Muscle of leg (tissue), 11 donors: ENCODE results near the gene SMIM36. TPM values are rescaled to one million over a fixed set of nuclear protein-coding genes. Genes with fewer than 3 reads are reported as not detected.
"Not testable (repeated sequence)": the region's sequence is repeated elsewhere in the genome, so short reads cannot be mapped to it uniquely, and the experiment has no call there.

Source experiments
- DNase-seq: peaks from one replicate; pipeline ENCODE4 v3.0.0; 2013
- H3K27ac ChIP-seq: one replicate; pipeline ENCODE4 v1.5.1; 2013; ENCODE audit warnings: mild to moderate bottlenecking, low read length, control low read depth
- H3K27me3 ChIP-seq: one replicate; pipeline ENCODE4 v1.6.1; 2013; ENCODE audit warnings: low read length; ENCODE audit not compliant: control insufficient read depth, insufficient read depth
- H3K36me3 ChIP-seq: one replicate; pipeline ENCODE4 v1.6.1; 2013; ENCODE audit warnings: low read length; ENCODE audit not compliant: control insufficient read depth, insufficient read depth
- H3K4me1 ChIP-seq: one replicate; pipeline ENCODE4 v1.6.1; 2013; ENCODE audit warnings: low read length; ENCODE audit not compliant: control insufficient read depth, insufficient read depth
- H3K4me3 ChIP-seq: one replicate; pipeline ENCODE4 v1.5.1; 2013; ENCODE audit warnings: low read length, control low read depth
- H3K9me3 ChIP-seq: replicated peaks from 2 replicates; pipeline ENCODE4 v1.6.1; 2013; ENCODE audit warnings: low read depth, low read length; ENCODE audit not compliant: control insufficient read depth
- WGBS: methylation state at CpG from one replicate; pipeline ENCODE4 v1.1.5; 2013; ENCODE audit warnings: missing lambda C conversion rate; ENCODE audit not compliant: insufficient coverage; 5-methylcytosine and 5-hydroxymethylcytosine counted together
- polyA plus RNA-seq, 8 donors: library from polyadenylated mRNA; unstranded; fragments of 120-200 nt; gene quantifications; one replicate each; pipeline versions ENCODE4 v1.2.1 to v1.2.3, GENCODE V29; 2013; ENCODE audit warnings: inconsistent platforms in 1 of 8, low replicate concordance in 1 of 8; ENCODE audit not compliant: insufficient read length in 8 of 8, insufficient read depth in 1 of 8
- total RNA-seq: library from RNA; stranded (reverse); fragments of 120-200 nt; gene quantifications from one replicate; pipeline ENCODE4 v1.2.4, GENCODE V29; 2013

The SMIM36 gene
- total and polyA plus RNA-seq, 9 donors: 0.11 to 0.47 (median 0.13) TPM; not detected in 5

- no peaks in the 10 kb centered on the region for H3K4me1 ChIP-seq
- H3K36me3 ChIP-seq: no peaks in the 10 kb centered on the region
- no peaks in the 10 kb centered on the region for H3K27me3 ChIP-seq
- no peak for DNase-seq
- no peak overlapping the region for H3K27ac ChIP-seq
- no peaks in the 10 kb centered on the region for H3K9me3 ChIP-seq
- H3K4me3 ChIP-seq: no peak overlapping the region
Observed at GRCh38 chr17:55480631-55481315, 30.5 kb downstream of the SMIM36 start.

DNA sequence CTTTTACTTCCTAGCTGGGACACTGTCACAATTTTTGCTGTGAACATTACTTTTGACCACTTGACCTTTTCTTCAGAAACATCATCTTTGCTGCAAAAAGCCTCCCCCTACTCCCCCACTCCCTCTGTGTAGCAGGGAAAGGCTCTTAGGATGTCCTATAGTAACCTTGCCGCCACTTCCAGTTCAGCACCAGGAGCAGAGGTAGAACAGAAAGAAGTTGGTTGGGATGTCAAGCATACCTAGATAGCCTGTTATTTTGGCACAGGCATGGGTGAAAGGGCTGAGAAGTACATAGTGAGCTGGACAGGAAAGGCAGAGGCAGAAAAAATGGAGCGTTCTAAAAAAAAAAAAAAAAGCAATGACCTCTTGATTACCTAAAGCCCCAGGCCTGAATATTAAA is 31.3 kb downstream of the SMIM36 start:
- no peak for DNase-seq
- H3K36me3 ChIP-seq: no peaks in the 10 kb centered on the region
- WGBS: no CpG with 5 or more reads among the region's 2 CpGs

GRCh38 chr17:55478971-55479370 is 32.3 kb downstream of the SMIM36 start:
- DNase-seq: no peak
- Histone ChIP-seq H3K4me1 (no peaks in the 10 kb centered on the region), H3K9me3 (no peaks in the 10 kb centered on the region), H3K27ac (no peak overlapping the region), H3K27me3 (no peaks in the 10 kb centered on the region), H3K36me3 (no peaks in the 10 kb centered on the region), H3K4me3 (no peak overlapping the region)
- no CpG with 5 or more reads among the region's 3 CpGs for WGBS

More for the DNA sequence above, 31.3 kb downstream of the SMIM36 start:
- Histone ChIP-seq H3K27me3 (no peaks in the 10 kb centered on the region), H3K9me3 (no peaks in the 10 kb centered on the region), H3K4me1 (no peaks in the 10 kb centered on the region), H3K4me3 (no peak overlapping the region), H3K27ac (no peak overlapping the region)

GRCh38 chr17:55466671-55467070 is 44.6 kb downstream of the SMIM36 start:
- no peak for DNase-seq
- H3K36me3 ChIP-seq: no peaks in the 10 kb centered on the region
- WGBS: 100% methylated on average over 1 of the region's 7 CpGs
- no peaks in the 10 kb centered on the region for H3K9me3 ChIP-seq
- H3K4me1 ChIP-seq: no peaks in the 10 kb centered on the region
- peaks cover 2% of the 10 kb centered on the region for H3K27me3 ChIP-seq
- H3K4me3 ChIP-seq: no peak overlapping the region
- H3K27ac ChIP-seq: no peak overlapping the region

- not testable (repeated sequence) for H3K27me3 ChIP-seq, H3K27ac ChIP-seq, DNase-seq, H3K4me1 ChIP-seq, H3K36me3 ChIP-seq, H3K9me3 ChIP-seq, H3K4me3 ChIP-seq
- WGBS: 63% methylated on average over 3 of the region's 4 CpGs
Observed at GRCh38 chr17:55465771-55466170, 45.5 kb downstream of the SMIM36 start.

DNA sequence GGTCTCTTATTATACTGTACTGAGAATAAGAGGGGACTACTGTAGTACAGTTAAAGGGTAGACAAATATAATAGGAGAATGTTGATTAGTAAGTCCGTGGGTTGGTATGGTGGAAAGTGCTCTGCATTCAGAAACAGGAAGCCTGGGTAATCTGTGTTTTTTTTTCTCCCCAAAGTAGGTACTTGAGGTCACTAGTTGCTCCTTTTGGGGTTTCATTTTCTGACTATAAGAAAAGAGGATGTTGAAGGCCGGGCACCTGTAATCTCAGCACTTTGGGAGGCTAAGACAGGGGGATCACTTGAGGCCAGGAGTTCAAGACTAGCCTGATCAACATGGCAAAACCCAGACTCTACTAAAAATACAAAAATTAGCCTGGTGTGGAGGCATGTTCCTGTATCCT is 47.7 kb downstream of the SMIM36 start:
- Histone ChIP-seq H3K4me3 (no peak overlapping the region), H3K27ac (no peak overlapping the region), H3K36me3 (no peaks in the 10 kb centered on the region), H3K27me3 (peaks cover 2% of the 10 kb centered on the region), H3K4me1 (no peaks in the 10 kb centered on the region), H3K9me3 (no peaks in the 10 kb centered on the region)
- DNase-seq: no peak
- WGBS: no CpG with 5 or more reads among the region's 2 CpGs

GRCh38 chr17:55462711-55463110 is 48.5 kb downstream of the SMIM36 start:
- Histone ChIP-seq H3K36me3 (no peaks in the 10 kb centered on the region), H3K9me3 (no peaks in the 10 kb centered on the region), H3K27me3 (peaks cover 2% of the 10 kb centered on the region), H3K27ac (no peak overlapping the region), H3K4me3 (no peak overlapping the region), H3K4me1 (no peaks in the 10 kb centered on the region)
- DNase-seq: no peak

DNA sequence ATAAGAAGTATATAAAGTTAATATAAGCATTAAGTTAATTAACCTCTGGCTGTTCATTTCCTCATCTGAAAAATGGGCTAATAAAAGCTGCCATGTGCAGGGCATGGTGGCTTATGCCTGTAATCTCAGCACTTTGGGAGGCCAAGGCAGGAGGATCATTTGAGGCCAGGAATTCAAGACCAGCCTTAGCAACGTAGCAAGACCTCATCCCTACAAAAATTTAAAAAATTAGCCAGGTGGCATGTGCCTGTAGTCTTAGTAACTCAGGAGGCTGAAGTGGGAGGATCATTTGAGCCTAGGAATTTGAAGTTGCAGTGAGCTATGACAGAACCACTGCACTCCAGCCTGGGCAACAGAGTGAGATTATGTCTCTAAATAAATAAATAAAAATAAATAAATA is 49.0 kb downstream of the SMIM36 start:
- H3K9me3 ChIP-seq: no peaks in the 10 kb centered on the region
- H3K4me1 ChIP-seq: no peaks in the 10 kb centered on the region
- no CpG with 5 or more reads among the region's 1 CpG for WGBS
- H3K4me3 ChIP-seq: no peak overlapping the region
- no peak for DNase-seq
- H3K27ac ChIP-seq: no peak overlapping the region
- H3K36me3 ChIP-seq: no peaks in the 10 kb centered on the region
- peaks cover 2% of the 10 kb centered on the region for H3K27me3 ChIP-seq

GRCh38 chr17:55458978-55459377 is 52.3 kb downstream of the SMIM36 start:
- no CpG with 5 or more reads among the region's 7 CpGs for WGBS
- Histone ChIP-seq H3K9me3 (no peaks in the 10 kb centered on the region), H3K4me3 (no peak overlapping the region), H3K27ac (no peak overlapping the region), H3K27me3 (no peaks in the 10 kb centered on the region), H3K4me1 (peaks cover 2% of the 10 kb centered on the region), H3K36me3 (no peaks in the 10 kb centered on the region)
- no peak for DNase-seq

GRCh38 chr17:55458287-55458900 is 52.9 kb downstream of the SMIM36 start:
- Histone ChIP-seq H3K9me3 (no peaks in the 10 kb centered on the region), H3K27me3 (no peaks in the 10 kb centered on the region), H3K4me3 (no peak overlapping the region), H3K4me1 (peaks cover 2% of the 10 kb centered on the region), H3K36me3 (no peaks in the 10 kb centered on the region), H3K27ac (no peak overlapping the region)
- 81% methylated on average over 11 of the region's 22 CpGs for WGBS
- DNase-seq: no peak
